KOPT-K1 (cell line): ENCODE data around the gene PNPLA2.
A peak's percentile ranks its signal among the peaks of the same experiment; 100 is the strongest.

Source experiments
- H3K27ac ChIP-seq: fragments of 200-600 bp; sonication (generic); 2 replicates; pipeline ENCODE4 v1.5.1; 2016; ENCODE audit warnings: antibody characterized with exemption, mild to moderate bottlenecking, low read depth, low read length; ENCODE audit not compliant: poor library complexity, severe bottlenecking
- H3K36me3 ChIP-seq: fragments of 200-600 bp; sonication (generic); 2 replicates; pipeline ENCODE4 v1.5.1; 2017; ENCODE audit warnings: antibody characterized with exemption, mild to moderate bottlenecking, low read length, moderate library complexity; ENCODE audit not compliant: insufficient read depth
- H3K9me3 ChIP-seq: fragments of 200-600 bp; sonication (generic); 2 replicates; pipeline ENCODE4 v1.5.1; 2017; ENCODE audit warnings: antibody characterized with exemption, low read length, mild to moderate bottlenecking; ENCODE audit not compliant: insufficient read depth, poor library complexity, severe bottlenecking

The PNPLA2 gene

GRCh38 chr11:818396-819128, at the start of gene PNPLA2:
Gene PNPLA2, plus strand, starts transcription at chr11:818914. Its CDS starts 805 bp downstream, at chr11:819719.
- Histone ChIP-seq H3K36me3 (peaks cover 24% of the 10 kb centered on the region), H3K9me3 (no peaks in the 10 kb centered on the region), H3K27ac (peak within 1 kb of the TSS; percentile 70)

- no peak overlapping the region for H3K27ac ChIP-seq
- peaks cover 80% of the 10 kb centered on the region for H3K36me3 ChIP-seq
- no peaks in the 10 kb centered on the region for H3K9me3 ChIP-seq
Measured at GRCh38 chr11:769887-770641, 48.6 kb upstream of the PNPLA2 start.

GRCh38 chr11:770642-771616, 47.8 kb upstream of the PNPLA2 start:
- Histone ChIP-seq H3K9me3 (no peaks in the 10 kb centered on the region), H3K36me3 (peaks cover 74% of the 10 kb centered on the region), H3K27ac (no peak overlapping the region)

GRCh38 chr11:771617-772204, 47.0 kb upstream of the PNPLA2 start:
- peaks cover 66% of the 10 kb centered on the region for H3K36me3 ChIP-seq
- H3K9me3 ChIP-seq: no peaks in the 10 kb centered on the region

GRCh38 chr11:772429-773390, 46.0 kb upstream of the PNPLA2 start:
- Histone ChIP-seq H3K27ac (no peak overlapping the region), H3K9me3 (no peaks in the 10 kb centered on the region), H3K36me3 (peaks cover 57% of the 10 kb centered on the region)

More at GRCh38 chr11:771617-772204, 47.0 kb upstream of the PNPLA2 start:
- H3K27ac ChIP-seq: no peak overlapping the region

GRCh38 chr11:773425-773824, 45.3 kb upstream of the PNPLA2 start:
- H3K9me3 ChIP-seq: no peaks in the 10 kb centered on the region
- H3K27ac ChIP-seq: no peak overlapping the region
- peaks cover 57% of the 10 kb centered on the region for H3K36me3 ChIP-seq

- H3K27ac ChIP-seq: no peak overlapping the region
- H3K36me3 ChIP-seq: peaks cover 60% of the 10 kb centered on the region
- no peaks in the 10 kb centered on the region for H3K9me3 ChIP-seq
Measured at GRCh38 chr11:773830-774229, 44.9 kb upstream of the PNPLA2 start.

GRCh38 chr11:774873-775592, 43.7 kb upstream of the PNPLA2 start:
- Histone ChIP-seq H3K9me3 (no peaks in the 10 kb centered on the region), H3K27ac (no peak overlapping the region), H3K36me3 (peaks cover 64% of the 10 kb centered on the region)

- peaks cover 52% of the 10 kb centered on the region for H3K36me3 ChIP-seq
- H3K9me3 ChIP-seq: no peaks in the 10 kb centered on the region
- H3K27ac ChIP-seq: peak overlapping the region; percentile 91
Measured at GRCh38 chr11:776263-776560, 42.5 kb upstream of the PNPLA2 start.

GRCh38 chr11:776561-777287, 42.0 kb upstream of the PNPLA2 start:
- peak overlapping the region; percentile 91 for H3K27ac ChIP-seq
- H3K9me3 ChIP-seq: no peaks in the 10 kb centered on the region
- H3K36me3 ChIP-seq: peaks cover 47% of the 10 kb centered on the region

GRCh38 chr11:777288-778255, 41.1 kb upstream of the PNPLA2 start, which contains the start of gene GATD1:
Gene GATD1, minus strand, starts transcription at chr11:777487. Its CDS starts 25 bp downstream, at chr11:777462.
- peak within 1 kb of the TSS; percentile 91 for H3K27ac ChIP-seq
- peaks cover 40% of the 10 kb centered on the region for H3K36me3 ChIP-seq

More at GRCh38 chr11:777288-778255, 41.1 kb upstream of the PNPLA2 start, which contains the start of gene GATD1:
- no peaks in the 10 kb centered on the region for H3K9me3 ChIP-seq
